Measurements from ENCODE around the gene URI1. TPM values are rescaled to one million over a fixed set of nuclear protein-coding genes. Genes with fewer than 3 reads are reported as not detected.
"Not testable (repeated sequence)": the region's sequence is repeated elsewhere in the genome, so short reads cannot be mapped to it uniquely, and the experiment has no call there.

Gene URI1
- total RNA-seq, 2 donors from 2014 or later: 38.2 to 60.7 TPM

DNA sequence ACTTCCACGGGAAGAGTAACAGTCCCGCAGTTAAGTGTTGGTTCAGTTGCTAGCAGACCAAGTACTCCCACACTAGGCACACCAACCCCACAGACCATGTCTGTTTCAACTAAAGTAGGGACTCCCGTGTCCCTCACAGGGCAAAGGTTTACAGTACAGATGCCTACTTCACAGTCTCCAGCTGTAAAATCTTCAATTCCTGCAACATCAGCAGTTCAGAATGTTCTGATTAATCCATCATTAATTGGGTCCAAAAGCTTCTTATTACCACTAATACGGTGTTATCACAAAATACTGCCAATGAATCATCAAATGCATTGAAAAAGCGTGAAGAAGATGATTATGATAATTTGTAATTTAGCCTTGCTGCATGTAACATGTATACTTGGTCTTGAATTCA, 95.8 kb downstream of the URI1 start:
- no peaks in the 10 kb centered on the region for H3K9me3 ChIP-seq
- ATAC-seq (no peak), DNase-seq (no peak)
- WGBS, 2 donors: 95 to 98% methylated on average over 5 of the region's 5 CpGs
- intact Hi-C loops (cut with DNase I): no loop called here
- no peak overlapping the region for H3K27ac ChIP-seq
- H3K4me1 ChIP-seq: no peaks in the 10 kb centered on the region
- no peaks in the 10 kb centered on the region for H3K27me3 ChIP-seq
- TF ChIP-seq, protein P1, sequence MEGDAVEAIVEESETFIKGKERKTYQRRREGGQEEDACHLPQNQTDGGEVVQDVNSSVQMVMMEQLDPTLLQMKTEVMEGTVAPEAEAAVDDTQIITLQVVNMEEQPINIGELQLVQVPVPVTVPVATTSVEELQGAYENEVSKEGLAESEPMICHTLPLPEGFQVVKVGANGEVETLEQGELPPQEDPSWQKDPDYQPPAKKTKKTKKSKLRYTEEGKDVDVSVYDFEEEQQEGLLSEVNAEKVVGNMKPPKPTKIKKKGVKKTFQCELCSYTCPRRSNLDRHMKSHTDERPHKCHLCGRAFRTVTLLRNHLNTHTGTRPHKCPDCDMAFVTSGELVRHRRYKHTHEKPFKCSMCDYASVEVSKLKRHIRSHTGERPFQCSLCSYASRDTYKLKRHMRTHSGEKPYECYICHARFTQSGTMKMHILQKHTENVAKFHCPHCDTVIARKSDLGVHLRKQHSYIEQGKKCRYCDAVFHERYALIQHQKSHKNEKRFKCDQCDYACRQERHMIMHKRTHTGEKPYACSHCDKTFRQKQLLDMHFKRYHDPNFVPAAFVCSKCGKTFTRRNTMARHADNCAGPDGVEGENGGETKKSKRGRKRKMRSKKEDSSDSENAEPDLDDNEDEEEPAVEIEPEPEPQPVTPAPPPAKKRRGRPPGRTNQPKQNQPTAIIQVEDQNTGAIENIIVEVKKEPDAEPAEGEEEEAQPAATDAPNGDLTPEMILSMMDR (IDR thresholded peaks at IDR 0.05): no peak
- no peak for TF ChIP-seq POLR2A (IDR thresholded peaks at IDR 0.05)
- H3K36me3 ChIP-seq (replicated peaks in 1 of 2; ENCODE audit: insufficient read depth in 1 of 2, low read depth in 2 of 2): no peaks in the 10 kb centered on the region
- H3K4me3 ChIP-seq: no peak overlapping the region

GRCh38 chr19:30041931-30042330, 99.9 kb downstream of the URI1 start:
- H3K27ac ChIP-seq; H3K36me3 ChIP-seq (replicated peaks in 1 of 2; ENCODE audit: insufficient read depth in 1 of 2, low read depth in 2 of 2); ATAC-seq; H3K9me3 ChIP-seq; intact Hi-C loops (cut with DNase I); H3K4me3 ChIP-seq; H3K4me1 ChIP-seq; DNase-seq; H3K27me3 ChIP-seq: not testable (repeated sequence)
- 93 to 99% methylated on average over 5 to 6 of the region's 6 CpGs for WGBS, 2 donors

DNA sequence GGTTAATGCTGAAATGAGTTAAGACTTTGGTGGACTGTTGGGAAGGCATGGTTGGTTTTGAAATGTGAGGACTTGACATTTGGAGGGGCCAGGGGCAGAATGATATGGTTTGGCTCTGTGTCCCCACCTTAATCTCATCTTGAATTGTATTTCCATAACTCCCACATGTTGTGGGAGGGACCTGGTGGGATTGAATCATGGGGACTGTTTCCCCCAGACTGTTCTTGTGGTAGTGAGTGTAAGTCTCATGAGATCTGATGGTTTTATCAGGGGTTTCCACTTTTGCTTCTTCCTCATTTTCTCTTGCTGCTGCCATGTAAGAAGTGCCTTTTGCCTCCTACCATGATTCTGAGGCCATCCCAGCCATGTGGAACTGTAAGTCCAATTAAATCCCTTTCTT, 101.0 kb downstream of the URI1 start:
- H3K4me1 ChIP-seq; H3K27me3 ChIP-seq; DNase-seq; H3K9me3 ChIP-seq; ATAC-seq; intact Hi-C loops (cut with DNase I); H3K36me3 ChIP-seq (replicated peaks in 1 of 2; ENCODE audit: insufficient read depth in 1 of 2, low read depth in 2 of 2); H3K4me3 ChIP-seq; H3K27ac ChIP-seq: not testable (repeated sequence)

DNA sequence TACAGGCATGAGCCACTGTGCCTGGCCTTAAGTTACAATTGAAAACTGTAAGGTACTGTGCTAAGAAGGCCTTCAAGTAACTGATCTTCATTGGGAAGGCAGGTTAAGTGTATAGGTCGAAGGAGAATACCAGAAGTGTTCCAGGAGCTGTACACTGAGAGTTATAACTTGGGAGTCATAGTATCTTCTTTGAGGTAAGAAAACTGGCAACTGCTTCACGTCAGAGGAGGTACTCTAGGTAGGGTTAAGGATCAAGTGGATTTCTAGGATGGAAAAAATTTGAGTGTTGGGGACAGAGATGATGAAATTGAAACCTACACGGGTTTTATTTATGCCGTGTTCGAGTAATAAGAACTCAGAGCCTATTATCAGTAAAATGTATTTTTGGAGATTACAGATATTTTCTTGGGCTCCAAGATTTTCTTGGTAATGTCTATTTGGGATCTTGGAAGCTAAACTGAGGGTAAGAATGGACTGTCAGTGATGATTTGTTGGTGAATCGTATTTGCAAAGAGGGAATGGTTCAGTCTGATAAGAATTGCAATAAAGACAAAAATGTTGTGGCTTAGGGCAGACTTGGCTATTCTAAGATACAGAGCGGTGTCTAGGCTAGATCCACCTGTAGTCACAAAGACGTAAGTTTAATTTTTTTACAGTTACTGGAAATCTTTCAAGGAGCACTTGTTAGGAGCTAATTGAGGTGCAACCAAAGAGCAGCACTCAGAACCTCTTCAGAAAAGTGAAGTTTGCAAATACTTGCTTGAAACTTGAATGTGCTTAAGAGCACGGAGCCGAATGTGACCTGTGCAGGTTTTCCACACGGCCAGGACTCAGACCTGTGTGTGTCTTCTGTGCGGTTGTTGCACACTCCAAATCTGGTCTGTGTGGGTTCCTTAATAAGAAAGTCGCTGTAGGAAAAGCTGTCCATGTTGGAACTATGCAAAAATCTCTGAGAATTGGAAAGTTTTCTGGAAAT, 102.5 kb downstream of the URI1 start:
- no peaks in the 10 kb centered on the region for H3K4me1 ChIP-seq
- intact Hi-C loops (cut with DNase I): no loop called here
- H3K4me3 ChIP-seq: no peak overlapping the region
- TF ChIP-seq POLR2A (IDR thresholded peaks at IDR 0.05): no peak
- TF ChIP-seq, protein P1 (IDR thresholded peaks at IDR 0.05): no peak
- H3K27me3 ChIP-seq: no peaks in the 10 kb centered on the region
- ATAC-seq (no peak), DNase-seq (no peak)
- H3K36me3 ChIP-seq (replicated peaks in 1 of 2; ENCODE audit: insufficient read depth in 1 of 2, low read depth in 2 of 2): no peaks in the 10 kb centered on the region
- H3K9me3 ChIP-seq: no peaks in the 10 kb centered on the region
- no peak overlapping the region for H3K27ac ChIP-seq
- WGBS, 2 donors: 94 to 95% methylated on average over 13 of the region's 13 CpGs

DNA sequence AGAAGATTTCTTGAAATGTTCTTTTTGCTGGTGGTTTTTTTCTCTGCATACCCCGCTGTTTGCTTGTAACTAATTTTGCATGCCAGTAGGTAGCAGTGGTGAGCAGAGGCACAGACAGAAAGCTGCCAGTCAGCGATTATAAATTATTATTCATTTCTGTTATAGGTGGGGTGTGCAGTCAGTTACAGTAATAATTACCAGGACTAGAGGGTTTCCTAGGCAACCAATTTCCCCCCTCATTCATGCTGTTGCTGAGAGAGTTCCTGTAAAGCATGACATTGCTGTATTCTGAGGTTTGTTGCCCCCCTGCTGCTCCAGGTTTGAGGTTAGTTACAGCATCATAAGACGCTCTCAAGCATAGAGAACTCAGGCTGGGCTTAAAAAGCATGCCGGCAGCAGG, 104.5 kb downstream of the URI1 start:
- intact Hi-C loops (cut with DNase I): no loop called here
- 56 to 70% methylated on average over 4 of the region's 4 CpGs for WGBS, 2 donors

More for the DNA sequence above, 104.5 kb downstream of the URI1 start:
- H3K27me3 ChIP-seq: no peaks in the 10 kb centered on the region
- TF ChIP-seq POLR2A (IDR thresholded peaks at IDR 0.05): no peak
- TF ChIP-seq, protein P1 (IDR thresholded peaks at IDR 0.05): no peak
- H3K9me3 ChIP-seq: no peaks in the 10 kb centered on the region
- no peaks in the 10 kb centered on the region for H3K4me1 ChIP-seq
- H3K4me3 ChIP-seq: no peak overlapping the region
- ATAC-seq (no peak), DNase-seq (no peak)
- H3K27ac ChIP-seq: no peak overlapping the region
- H3K36me3 ChIP-seq (replicated peaks in 1 of 2; ENCODE audit: insufficient read depth in 1 of 2, low read depth in 2 of 2): no peaks in the 10 kb centered on the region

Data from body of pancreas (tissue), 4 donors.